Ureter (tissue), 1 donor: Measurements from ENCODE around the gene LRP4. TPM values are rescaled to one million over a fixed set of nuclear protein-coding genes. Genes with fewer than 3 reads are reported as not detected.

Experiments
- DNase-seq: peaks from one replicate; pipeline ENCODE4 v3.0.0-alpha.2; 2020; ENCODE audit warnings: low spot score
- total RNA-seq: library from RNA; stranded (reverse); gene quantifications from one replicate; pipeline ENCODE4 v1.2.4, GENCODE V29; 2023
- donor health status: DM: yes; HTN: yes; CAD: no.

The LRP4 gene
- total RNA-seq, 1 donor from 2014 or later: 8.6 TPM

GRCh38 chr11:46894506-46894905 is 23.8 kb downstream of the LRP4 start:
- no peak for DNase-seq

DNA sequence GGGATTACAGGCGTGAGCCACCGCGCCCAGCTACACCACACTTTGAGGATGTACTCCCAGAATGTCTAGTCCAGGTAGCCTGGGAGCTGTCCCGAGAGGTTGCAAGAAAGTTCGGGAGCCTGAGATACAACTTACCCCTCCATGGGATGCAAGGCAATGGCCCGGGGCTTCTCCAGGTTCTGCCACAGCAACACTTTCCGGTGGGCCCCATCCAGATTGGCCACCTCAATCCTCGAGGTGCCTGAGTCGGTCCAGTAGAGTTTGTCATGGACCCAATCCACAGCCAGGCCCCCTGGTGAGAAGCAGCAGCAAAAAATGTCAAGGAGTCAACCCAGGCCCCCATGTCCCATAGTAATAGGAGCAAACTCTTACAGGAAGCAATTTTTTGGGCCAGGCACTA is 25.5 kb downstream of the LRP4 start:
- no peak for DNase-seq

GRCh38 chr11:46892109-46892508 is 26.2 kb downstream of the LRP4 start:
- DNase-seq: no peak

- DNase-seq: no peak
Observed at GRCh38 chr11:46890665-46891064, 27.7 kb downstream of the LRP4 start.

DNA sequence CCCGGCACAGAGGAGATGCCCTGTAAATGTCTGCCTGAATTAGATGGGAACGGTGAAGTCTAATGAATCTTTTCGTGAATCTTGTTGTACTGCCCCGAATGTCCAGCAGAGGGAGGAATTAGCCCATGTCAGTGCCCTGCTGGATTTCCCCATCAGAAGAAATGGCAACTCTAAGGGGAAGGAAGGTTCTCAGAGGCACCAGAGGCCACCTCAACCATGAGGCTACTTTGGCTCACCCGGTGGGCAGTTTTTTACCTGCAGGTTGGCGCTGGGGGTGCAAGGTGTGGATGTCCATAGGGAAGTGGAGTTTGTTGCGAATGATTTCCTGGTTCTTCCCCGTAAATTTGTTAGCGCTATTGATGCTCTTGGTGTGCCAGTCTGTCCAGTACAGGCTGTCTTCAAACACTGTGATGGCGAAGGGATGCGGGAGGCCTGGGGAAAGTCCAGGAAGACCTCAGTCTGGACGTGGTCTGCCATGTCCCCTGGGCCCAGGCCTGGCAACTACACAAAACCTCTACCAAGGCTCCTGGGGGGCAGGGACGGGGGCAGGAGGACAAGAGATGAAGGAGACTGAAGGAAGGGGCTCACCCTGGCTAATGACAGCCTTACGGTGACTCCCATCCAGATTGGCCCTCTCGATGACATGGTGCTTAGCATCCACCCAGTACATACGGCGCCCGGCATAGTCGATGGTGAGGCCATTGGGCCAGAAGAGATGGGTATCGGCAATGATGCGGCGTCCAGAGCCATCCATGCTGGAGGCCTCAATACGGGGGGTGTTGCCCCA is 28.5 kb downstream of the LRP4 start:
- peak; percentile 82 for DNase-seq

DNA sequence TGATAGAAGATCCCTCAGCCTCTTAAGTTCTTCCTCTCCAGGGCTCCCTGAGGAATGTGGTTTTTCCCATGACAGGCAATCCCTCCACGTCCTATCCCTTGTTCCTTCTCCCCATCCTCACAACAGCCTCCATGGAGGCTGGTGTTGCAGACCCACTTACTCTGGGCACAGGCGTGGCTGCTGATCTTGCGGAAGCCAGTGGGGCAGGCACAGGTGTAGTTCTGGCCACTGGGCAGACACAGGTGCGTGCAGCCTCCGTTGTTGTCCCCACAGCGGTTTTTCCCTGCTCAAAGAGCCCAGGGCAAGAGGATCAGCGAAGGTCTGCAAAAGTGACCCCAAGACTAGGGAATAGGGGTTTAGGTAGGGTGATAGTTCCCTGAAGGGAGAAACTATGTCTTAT is 29.1 kb downstream of the LRP4 start:
- DNase-seq: no peak

DNA sequence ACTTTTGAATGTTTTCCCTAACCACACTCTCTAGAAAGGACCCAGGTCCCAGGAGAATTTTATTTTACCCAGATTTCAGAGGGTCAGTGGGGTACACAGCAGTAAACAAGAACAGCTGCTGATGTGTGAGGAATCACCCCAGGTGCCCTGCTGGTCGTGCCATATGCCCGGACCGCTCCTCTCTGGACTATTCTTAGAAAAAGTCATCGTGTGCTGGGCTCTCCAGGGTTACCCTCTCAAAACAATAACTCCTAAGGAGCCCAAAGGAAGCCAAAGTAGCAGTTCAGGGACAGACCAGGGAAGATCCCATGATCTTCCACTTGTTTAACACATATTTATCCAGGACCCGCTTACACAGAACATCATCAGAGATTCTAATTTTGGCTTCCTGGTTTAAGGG is 29.7 kb downstream of the LRP4 start:
- no peak for DNase-seq

- DNase-seq: no peak
Observed at GRCh38 chr11:46886211-46886610, 32.1 kb downstream of the LRP4 start.

- no peak for DNase-seq
Observed at GRCh38 chr11:46879056-46879585, 39.2 kb downstream of the LRP4 start.

- no peak for DNase-seq
Observed at GRCh38 chr11:46877580-46877979, 40.8 kb downstream of the LRP4 start.

DNA sequence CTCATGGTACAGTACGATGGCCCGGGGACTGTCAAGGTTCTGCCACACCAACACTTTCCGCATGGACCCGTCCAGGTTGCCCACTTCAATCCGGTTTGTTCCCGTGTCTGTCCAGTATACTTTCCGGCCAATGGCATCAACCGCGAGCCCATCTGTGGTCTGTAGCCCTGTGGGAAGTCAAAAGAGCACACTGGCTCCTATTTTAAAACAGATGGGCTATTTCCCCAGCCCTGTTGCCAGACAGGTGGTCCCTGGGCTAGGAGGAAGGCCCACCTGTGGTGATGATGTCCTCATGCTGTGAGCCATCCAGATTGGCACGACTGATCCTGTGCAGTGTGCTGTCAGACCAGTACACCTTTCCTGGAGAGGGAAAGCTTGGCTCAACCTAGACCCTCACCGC is 41.9 kb downstream of the LRP4 start:
- no peak for DNase-seq

GRCh38 chr11:46874586-46874985 is 43.8 kb downstream of the LRP4 start:
- DNase-seq: no peak

DNA sequence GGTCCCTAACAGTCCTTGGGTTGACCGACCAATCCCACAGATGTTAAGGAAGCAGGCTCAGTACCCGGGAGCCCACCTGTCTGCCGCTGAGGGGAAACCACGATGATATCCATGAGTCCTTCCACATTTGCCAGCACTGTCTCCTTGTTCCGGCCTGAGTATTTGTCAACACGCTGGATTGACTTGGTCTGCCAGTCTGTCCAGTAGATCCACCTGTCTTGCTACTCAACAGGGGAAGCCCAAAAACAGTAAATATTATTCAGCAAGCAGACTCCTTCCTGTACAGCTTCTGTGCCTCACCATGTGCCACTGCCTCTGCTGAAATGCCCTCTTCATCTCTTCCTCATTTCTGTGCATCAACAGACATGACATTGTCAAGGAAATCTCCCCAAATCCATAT is 49.4 kb downstream of the LRP4 start:
- DNase-seq: no peak

DNA sequence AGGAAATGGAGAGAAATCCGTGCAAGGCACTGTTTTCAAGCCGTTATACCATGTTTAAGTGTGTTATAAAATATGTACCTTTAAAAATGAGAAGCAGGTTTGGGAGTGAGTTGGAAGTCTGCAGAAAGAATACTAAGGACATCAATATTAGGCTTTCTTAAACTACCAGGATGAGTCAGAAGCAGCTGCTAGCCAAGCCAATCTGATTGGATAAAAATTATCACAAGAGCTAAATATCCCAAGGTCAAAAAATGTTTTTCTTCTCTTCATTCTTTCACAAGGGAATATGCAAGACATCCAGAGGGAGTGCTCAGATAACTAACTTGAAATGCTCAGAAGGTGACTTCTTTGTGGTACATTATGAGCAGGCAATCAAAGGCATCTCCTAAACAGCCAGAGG is 53.0 kb downstream of the LRP4 start:
- DNase-seq: no peak

- no peak for DNase-seq
Observed at GRCh38 chr11:46860218-46860617, 58.1 kb downstream of the LRP4 start.

- no peak for DNase-seq
Observed at GRCh38 chr11:46858920-46859546, 59.3 kb downstream of the LRP4 start.

DNA sequence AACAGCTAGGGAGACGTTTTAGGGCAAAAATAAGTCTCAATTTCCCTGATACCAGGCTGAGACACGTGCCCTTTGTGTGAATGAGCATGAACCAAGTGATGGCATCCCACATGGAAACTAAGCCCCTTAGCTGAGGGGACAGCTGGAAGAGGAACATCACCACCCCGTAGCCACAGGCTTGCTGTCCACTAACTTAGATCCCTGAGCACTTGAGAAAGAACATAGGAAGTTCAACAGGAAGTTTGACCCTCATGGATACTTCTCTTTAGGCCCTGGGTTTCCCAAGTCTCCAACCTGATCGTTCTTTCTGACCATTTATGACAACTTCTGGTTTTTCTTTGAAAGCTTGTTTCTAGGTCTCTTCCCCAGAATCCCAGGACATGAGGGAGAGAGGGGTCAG is 60.7 kb downstream of the LRP4 start:
- no peak for DNase-seq

- DNase-seq: no peak
Observed at GRCh38 chr11:46856605-46857343, 61.6 kb downstream of the LRP4 start.

DNA sequence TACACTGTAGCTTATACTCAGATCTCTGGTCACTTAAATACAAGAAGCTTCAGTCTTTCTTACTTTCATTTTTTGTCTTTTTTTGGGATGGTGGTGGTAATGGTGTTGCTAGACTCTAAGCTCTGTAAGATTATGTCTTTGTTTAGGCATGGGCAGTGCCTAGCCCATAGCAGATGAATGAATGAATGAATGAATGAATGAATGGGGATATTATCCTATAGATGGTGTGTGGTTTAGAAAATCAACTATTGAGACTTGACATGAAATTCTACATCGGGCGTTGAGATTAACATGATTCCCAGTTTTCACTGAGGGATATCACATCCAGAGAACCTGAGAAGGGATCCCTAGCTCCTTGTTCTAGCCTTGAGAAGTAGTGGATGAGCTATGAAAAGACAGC is 62.5 kb downstream of the LRP4 start:
- no peak for DNase-seq

- no peak for DNase-seq
Observed at GRCh38 chr11:46855167-46855566, 63.2 kb downstream of the LRP4 start.

DNA sequence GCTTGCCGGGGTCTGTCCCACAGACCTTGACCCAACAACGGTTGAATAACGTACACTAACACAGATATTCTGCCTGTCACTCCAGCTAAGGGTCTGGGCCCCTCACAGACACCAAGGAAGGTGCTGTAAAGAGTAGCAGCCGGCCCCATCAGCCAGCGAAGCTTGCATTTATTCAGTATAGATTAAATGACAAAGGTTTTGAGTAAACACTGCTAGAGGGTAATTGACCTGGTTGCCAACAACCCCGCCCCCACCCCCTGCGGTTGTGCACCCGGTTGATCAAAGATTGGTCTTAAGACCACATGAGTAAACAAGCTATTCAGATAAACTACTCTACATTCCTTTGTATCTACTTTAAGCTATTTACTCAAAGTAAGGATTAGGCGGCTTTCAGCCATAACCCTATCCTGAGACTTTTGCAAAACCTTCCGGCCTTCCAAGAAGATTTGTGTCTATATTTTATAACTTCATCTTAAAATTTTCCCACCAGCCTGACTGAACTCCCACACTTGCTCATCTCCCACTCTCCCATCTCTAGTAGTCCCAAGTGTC is 67.4 kb downstream of the LRP4 start:
- no peak for DNase-seq

DNA sequence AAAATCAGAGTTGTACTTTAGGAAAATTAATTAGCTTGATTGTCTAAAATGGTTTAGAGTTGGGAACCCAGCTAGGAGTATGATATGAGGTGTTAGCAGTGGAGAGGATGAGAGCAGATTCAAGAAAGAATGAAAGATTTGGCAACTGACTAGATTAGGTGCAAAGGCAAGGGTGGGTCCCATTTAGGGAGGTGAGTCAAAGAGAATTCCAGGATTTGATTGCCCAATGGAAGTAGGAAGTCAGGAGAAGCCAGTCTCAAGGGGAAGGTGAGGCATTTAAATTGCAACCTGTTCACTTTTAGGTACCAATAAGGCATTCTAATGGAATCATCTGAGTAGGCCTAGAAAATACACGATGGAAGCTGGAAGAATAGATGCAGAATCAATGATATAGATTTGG is 68.7 kb downstream of the LRP4 start:
- DNase-seq: no peak

GRCh38 chr11:46846510-46846830 is 71.9 kb downstream of the LRP4 start:
- DNase-seq: no peak
